Tibial nerve (tissue), 4 donors: ENCODE measurements around the gene CLDN9.

Experiments
- CTCF ChIP-seq, 5 experiments: fragments of 200-600 bp in 3 of 5; fragments of 450-650 bp in 2 of 5; sonication (generic) in 3 of 5; IDR thresholded peaks; one replicate each; pipeline ENCODE4 v1.5.1; 2016 to 2019; ENCODE audit warnings: antibody characterized with exemption in 5 of 5, mild to moderate bottlenecking in 3 of 5, moderate library complexity in 2 of 5
- EP300 ChIP-seq, 2 donors: sonication (generic); formaldehyde crosslinking; IDR thresholded peaks; one replicate each; pipeline ENCODE4 v1.6.1; 2017; ENCODE audit warnings: antibody characterized with exemption in 2 of 2, mild to moderate bottlenecking in 1 of 2
- POLR2A ChIP-seq, 2 donors: fragments of 450-650 bp; IDR thresholded peaks; one replicate each; pipeline ENCODE4 v1.6.1; 2017; ENCODE audit warnings: antibody characterized with exemption in 2 of 2, mild to moderate bottlenecking in 2 of 2, moderate library complexity in 2 of 2

- TF ChIP-seq CTCF (IDR thresholded peaks at IDR 0.05) = no peak
- TF ChIP-seq POLR2A (IDR thresholded peaks at IDR 0.05) = no peak
- TF ChIP-seq EP300 (IDR thresholded peaks at IDR 0.05) = no peak
These were observed 35.3 kb upstream of the CLDN9 start for GRCh38 chr16:2977440-2977839.
